Activated CD4-positive, alpha-beta T cell treated with anti-CD3 and anti-CD28 coated beads, Interleukin-10, Interleukin-2, amounts not matched to agents 100 ng/mL and 50 ng/mL, durations not matched to agents 16 hours and 8 hours (primary cell): Measurements from ENCODE around the gene DNM1.
A peak's percentile ranks its signal among the peaks of the same experiment; 100 is the strongest.
"Not testable (repeated sequence)": the region's sequence is repeated elsewhere in the genome, so short reads cannot be mapped to it uniquely, and the experiment has no call there.

ENCODE experiments used
- DNase-seq: peaks from one replicate; pipeline ENCODE4 v3.0.0-alpha.2; 2020

DNM1 gene

GRCh38 chr9:128226412-128226801, 23.2 kb downstream of the DNM1 start:
- DNase-seq: no peak

DNA sequence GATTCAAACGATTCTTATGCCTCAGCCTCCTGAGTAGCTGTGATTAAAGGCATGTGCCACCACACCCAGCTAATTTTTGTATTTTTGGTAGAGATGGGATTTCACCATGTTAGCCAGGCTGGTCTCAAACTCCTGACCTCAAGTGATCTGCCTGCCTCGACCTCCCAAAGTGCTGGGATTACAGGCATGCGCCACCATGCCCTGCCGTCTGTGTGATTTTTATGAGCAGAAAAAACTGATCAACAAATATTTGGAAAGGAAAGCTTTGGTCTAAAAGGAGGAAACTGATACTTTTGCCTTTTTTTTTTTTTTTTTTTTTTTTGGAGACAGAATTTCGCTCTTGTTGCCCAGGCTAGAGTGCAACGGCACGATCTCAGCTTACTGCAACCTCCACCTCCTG, 27.7 kb downstream of the DNM1 start:
- not testable (repeated sequence) for DNase-seq

DNA sequence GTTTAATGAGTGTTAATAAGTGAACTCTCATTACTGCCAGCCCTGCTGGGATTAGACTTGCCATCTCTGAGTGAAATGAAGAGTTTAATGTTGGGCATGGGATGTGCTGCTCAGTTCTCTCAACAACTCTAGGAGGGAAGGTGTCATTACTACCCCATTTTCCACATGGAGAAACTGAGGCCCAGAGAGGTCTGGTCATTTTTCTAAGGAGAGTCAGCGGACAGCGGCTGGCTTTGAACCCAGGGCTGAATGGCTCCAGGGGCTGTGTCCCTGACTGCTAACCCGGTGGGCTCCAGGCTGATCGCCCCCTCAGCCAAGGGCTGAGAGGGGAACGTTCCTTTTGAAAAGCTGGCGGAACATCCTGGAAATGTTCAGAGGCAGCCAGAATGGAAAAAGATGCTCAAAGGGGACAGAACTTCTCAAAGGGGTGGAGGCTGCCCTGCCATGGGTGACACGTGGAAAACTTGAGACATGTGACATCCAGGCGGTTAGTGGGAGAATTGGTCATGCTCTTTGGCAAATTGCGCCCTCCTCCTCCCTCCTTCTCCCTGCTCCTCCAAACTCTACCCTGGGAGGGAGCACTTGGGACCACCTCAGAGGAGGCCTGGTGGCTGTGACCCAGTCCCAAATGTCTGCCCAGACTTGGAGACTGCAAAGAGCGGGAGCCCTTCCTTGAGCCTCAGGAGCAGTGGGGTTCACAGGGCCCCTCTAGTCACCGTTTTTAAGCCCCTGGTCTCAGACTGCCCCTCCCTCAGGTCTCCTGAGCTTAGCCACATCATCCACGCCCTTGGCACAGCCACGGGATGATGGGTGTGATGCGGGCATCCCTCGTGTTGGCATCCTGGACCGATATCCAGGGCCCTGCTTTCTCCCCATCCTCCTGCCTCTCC, 28.7 kb downstream of the DNM1 start:
- DNase-seq: no peak

DNA sequence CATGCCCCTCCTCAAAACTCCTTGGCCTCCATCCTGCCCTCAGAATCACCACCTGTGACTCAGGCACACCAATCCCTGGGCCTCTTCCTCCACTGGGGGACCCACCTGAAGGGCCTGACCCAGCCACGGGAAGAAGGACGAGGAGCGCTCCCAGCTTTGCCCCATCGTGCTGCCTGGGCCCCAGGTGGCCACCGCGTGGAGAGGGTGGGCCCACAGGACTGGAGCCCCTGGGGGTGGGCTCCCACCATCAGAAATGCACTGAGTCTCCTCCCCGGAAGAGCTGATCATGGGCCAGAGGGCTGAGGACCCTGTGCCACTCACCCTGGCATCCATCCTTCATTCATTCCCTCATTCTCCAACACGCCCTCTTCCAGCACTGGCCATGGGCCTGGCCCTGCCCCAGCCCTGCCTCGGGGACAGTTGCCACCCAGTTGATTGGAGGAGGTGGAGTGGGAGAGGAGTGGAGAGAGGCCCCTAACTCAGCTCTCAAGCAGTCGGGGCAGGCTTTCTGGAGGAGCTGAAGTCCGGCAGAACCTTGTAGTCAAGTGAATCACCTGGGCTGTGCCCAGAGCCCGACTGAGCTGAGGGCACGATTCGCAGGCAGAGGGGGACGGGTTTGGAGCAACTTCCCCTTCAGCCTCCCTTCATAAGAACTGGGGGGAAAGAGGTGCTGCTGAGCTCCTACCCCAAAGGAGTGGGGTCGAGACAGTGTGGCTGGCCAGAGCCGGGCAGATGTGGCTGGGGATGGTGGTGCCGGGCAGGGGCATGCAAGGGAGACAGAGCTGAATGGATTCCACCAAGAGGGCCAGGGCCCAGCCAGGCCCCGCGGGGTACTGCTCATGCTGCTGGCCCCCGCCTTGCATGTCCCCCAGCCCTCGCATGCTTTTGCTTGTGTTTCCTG, 29.6 kb downstream of the DNM1 start:
- DNase-seq: no peak

- no peak for DNase-seq
Observed at GRCh38 chr9:128233817-128234406, 30.7 kb downstream of the DNM1 start.

DNA sequence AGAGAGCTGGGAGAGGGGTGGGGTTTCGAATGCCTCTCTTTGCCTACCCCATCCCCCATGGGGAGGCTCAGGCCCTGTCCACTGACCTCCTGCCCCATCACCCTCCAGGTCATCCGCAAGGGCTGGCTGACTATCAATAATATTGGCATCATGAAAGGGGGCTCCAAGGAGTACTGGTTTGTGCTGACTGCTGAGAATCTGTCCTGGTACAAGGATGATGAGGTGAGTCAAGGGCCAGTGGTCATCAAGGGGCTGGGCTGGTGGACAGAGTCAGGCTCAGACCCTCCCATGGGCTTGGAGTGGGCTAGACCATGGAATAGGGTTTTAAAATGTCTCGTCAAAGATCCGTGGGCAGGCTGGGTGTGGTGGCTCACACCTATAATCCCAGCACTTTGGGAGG, 38.9 kb downstream of the DNM1 start:
- DNase-seq: no peak

DNA sequence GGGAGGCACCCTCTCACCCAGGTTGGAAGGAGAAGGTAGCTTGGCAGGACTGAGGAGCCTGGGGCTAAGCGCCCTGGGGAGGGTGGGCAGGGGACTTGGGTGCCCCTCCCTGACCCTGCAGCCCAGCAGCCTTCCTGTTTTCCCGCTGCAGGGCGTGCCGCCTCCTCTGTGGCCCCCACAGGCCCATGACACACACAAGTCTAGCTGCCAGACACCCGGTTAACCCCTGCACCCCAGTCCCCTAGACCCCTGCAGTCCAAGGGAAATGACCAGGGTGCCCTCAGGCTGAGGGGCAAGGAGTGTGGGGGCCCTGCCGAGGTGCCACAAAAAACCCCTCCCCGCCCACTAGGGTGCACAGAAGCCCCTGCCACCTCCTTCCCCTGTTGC, 39.6 kb downstream of the DNM1 start:
- no peak for DNase-seq

DNA sequence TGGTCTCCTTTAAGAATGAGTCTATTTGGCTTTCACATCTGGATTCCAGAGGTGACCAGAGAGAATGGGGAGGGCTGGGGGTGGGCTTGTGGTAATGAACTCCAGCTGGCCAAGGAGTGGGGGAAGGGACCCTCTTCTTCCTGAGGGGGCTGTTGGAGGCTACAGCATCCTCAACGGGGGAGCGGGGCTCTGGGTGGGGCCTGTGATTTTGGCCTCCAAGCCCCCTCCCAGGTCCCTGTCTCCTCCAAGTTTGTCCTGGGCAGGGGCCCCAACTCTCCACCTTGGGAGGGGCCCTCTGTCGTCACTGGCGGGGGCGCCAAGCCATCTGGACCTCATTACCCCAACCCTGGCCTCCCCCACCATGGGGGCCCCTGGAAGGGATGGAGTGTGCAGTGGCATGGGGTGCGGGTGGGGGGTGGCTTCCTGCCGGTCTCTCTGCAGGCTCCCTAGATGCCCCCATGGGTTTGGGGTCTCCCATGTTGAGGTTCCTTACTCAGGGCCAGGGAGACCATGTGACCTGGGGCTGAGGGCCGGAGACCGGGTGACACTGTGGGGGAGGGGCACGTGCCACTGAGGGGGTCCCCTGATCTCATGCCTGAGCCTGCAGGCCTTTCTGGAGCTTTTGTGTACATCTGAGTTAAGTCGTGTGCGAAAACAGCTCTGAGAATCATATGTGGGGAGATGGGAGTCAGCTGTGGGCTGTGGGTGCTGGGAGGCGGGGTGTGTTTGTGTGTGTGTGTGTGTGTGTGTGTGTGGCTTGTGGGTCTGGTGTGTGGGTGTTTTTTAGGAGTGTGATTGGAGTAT, 40.2 kb downstream of the DNM1 start:
- no peak for DNase-seq

GRCh38 chr9:128244091-128244836, 41.1 kb downstream of the DNM1 start:
- no peak for DNase-seq

DNA sequence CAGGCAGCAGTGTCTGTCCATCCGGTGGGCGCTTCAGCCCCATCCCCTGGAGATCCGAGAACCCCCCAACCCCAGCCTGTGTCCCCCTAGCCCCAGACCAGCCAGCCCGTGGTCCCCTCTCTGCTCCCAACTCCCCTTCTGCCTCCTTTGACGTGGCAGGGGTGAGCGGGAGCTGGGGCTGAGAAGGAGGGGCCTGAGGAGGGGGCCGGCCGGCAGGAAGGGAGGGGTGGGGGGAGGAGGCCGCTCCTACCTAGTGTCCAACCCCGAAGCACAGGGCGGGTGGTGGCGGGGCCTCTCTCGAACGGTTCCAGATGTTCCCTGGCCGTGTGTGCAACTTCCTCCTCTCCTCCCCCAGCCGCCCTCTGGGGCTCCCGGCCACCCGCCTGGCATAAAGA, 41.7 kb downstream of the DNM1 start:
- no peak for DNase-seq

DNA sequence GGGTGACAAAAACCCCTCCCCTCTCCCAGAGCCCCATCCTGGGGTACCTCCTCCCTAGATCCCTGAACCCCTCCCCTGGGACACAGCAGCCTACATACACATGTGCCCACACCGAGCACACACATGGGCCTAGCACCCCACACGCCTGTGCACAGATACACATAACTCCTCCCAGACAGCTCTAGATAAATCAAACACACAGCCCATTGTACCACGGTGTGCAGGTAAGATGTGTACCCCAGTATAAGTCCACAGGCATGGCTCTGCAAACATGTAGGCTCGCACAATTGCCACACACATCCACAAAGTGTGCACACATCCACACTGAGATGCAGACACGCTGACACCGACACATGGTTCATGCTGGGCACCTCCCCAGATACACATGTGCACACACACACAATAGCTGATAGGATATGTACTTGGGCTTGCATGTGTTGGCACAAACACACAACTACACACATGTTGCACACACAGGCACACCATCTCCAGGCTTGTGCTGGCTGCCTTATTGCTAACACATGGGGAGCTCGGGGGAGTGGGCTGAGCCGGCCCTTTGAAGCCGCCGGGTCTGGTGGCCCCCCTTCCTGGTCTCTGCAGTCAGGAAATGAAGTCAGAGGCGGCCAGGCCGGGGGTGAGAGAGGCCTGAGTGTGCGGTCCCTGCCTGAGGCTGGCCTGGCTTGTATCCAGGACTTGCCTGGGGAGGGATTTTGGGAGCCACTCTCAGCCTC, 42.4 kb downstream of the DNM1 start:
- no peak for DNase-seq

DNA sequence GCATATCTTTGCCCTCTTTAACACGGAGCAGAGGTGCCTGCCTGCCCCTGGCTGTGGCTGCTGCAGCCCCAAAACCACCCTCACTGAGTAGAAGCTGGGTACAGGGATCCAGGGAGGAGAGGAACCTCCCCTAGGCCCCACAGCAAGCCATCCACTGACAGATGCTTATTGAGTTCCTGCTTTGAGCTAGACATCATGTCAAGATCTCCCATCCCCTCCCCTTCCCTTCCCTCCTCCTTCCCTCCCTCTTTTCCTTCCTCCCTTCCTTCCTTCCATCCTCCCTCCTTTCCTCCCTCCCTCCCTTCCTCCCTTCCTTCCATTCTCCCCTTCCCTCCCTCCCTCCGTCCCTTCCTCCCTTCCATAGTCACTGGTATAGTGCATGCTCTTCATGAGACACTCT, 43.3 kb downstream of the DNM1 start:
- no peak for DNase-seq

GRCh38 chr9:128247226-128247803, 44.1 kb downstream of the DNM1 start:
- no peak for DNase-seq

- no peak for DNase-seq
Observed at GRCh38 chr9:128249558-128249907, 46.4 kb downstream of the DNM1 start.

DNA sequence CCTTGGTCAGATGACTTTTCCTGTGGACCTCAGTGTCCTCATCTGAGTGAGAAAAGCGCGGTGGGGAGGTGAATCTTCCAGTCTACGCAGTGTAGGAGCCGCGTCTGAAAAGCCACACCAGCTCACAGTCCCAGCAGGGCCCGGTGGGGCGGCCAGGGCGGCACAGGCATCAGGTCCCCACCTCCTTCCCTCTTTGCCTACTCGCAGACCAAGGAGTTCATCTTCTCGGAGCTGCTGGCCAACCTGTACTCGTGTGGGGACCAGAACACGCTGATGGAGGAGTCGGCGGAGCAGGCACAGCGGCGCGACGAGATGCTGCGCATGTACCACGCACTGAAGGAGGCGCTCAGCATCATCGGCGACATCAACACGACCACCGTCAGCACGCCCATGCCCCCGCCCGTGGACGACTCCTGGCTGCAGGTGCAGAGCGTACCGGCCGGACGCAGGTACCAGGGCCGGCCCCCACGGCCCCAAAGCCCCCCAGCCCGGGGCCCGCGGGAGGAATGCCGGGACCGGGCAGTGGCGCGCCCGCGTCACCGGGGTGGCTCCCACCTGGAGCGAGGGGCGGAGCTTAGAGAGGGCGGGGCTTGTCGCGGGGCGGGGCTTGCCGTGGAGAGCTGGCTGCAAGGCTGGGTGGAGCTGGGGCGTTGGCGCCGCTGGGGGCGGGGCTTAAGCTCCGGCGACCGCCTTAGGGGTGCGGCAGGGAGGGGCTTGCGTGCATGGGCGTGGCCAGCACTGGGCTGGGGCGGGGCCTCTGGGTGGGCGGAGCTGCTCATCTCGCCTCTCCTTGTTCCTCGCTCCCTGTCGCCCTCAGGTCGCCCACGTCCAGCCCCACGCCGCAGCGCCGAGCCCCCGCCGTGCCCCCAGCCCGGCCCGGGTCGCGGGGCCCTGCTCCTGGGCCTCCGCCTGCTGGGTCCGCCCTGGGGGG, 47.0 kb downstream of the DNM1 start:
- DNase-seq: peak; percentile 97

DNA sequence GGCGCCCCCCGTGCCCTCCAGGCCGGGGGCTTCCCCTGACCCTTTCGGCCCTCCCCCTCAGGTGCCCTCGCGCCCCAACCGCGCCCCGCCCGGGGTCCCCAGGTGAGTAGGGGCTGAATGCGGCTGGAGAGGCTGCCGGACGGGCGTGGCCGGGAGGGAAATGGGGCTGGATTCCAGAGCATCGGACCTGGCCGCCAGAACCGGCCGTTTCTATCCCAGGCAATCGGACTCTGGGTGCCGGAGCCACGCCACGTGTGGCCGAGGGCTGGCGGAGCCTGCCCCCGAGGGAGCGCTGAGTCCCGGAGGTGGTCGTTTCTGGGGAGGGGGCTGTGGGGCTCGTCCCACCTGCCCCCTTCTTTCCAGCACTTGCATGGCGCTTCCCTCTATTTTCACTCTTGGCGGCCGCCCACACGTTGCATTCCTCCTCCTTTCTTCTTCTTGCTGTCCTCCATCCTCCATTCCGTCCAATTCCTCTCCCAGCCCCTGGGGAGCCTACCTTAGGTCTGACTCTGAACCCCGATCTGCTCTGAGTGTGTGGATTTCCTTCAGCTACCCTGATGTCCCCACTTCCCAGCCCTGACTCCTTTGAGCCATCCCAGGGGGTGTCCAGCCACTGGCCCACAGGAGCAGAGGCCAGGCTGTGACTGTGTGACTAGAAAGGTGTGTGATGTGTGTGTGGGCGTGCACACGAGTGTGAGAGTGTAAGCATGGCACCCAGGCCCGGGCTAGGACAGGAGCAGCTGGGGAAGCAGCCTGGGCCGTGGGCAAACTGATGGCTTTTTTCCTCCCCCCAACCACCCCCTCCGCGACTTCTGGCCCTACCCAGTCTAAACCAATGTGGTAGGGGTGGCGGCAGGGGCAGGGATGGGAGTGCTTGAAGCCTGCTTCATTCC, 47.9 kb downstream of the DNM1 start:
- no peak for DNase-seq

DNA sequence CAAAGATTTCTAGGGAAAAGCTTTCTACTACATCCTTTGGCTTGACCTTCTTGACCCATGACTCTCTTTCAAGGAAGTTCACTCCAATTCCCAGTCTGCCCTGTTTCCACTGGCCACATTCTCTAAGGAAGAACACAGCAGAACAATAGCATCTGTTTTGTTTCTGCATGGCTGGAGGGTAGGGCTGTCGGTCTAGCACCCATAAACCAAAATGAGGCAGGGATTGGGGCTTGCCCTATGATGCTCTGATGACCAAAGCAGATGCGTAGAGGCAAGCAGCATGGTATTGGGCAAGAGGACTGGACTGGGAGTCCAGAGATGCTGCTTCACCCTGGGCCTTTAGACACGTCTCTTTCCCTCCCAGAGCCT, 48.5 kb downstream of the DNM1 start:
- DNase-seq: no peak

- no peak for DNase-seq
Observed at GRCh38 chr9:128252317-128253139, 49.3 kb downstream of the DNM1 start.
